Colon (tissue), 2 donors: Measurements from ENCODE around the gene RNF20.
"Not testable (repeated sequence)": the region's sequence is repeated elsewhere in the genome, so short reads cannot be mapped to it uniquely, and the experiment has no call there.

Experiments
- FAIRE-seq: peaks from 2 replicates; lab custom pipeline; 2012; peaks lifted over from hg19 to GRCh38; lab: Jason Lieb, UNC
- donor health status: control.
- donor health status: control.

Gene RNF20

DNA sequence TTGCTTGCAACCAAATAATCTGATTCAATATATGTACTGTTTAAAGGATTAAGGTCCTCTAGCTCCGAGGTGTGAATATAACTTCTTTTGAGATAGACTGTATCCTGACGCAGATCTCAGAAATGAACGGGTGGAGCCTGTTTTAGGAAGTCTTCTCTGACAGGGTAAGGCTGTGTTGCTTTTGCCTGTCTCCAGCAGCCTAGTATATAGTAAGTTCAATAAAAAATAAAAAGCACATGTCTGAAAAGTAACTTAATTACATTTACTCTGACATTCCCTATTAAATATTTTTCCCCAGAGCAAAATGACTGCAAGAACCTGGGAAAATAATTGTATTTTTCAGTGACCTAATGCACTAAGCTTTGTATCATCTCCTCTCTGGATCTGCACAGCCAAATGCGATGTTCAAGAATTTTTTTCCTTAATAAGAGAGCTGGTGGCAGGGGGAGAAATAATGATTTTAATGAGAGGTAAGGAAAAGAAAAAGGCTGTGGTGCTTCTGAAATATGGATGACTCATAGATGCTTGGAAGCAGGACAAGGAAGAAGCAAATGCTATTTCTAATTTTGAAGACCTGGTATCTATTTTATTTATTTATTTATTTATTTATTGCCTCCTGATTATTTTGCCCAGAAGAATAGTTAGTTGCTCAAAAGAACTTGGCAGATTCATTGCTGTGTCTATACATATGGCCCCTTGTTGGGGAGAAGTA lies 53.8 kb downstream of the RNF20 start:
- FAIRE-seq = no peak

DNA sequence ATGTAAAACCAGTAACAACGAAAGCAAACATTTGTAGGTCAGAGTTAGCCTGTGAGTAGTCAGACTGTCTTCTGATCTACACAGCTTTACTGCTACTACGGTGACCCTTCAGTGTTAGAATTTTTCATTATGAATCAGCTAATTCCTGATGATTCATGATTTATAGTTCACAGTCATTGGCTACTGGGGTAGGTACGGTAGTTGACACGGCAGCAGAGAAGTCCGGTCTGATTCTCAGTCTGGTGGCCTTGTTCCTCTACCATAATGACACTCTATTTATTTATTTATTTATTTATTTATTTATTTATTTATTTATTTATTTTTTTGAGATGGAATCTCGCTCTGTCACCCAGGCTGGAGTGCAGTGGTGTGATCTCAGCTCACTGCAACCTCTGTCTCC lies 56.4 kb downstream of the RNF20 start:
- not testable (repeated sequence) for FAIRE-seq

- no peak for FAIRE-seq
Observed at GRCh38 chr9:101590901-101591300, 57.2 kb downstream of the RNF20 start.

DNA sequence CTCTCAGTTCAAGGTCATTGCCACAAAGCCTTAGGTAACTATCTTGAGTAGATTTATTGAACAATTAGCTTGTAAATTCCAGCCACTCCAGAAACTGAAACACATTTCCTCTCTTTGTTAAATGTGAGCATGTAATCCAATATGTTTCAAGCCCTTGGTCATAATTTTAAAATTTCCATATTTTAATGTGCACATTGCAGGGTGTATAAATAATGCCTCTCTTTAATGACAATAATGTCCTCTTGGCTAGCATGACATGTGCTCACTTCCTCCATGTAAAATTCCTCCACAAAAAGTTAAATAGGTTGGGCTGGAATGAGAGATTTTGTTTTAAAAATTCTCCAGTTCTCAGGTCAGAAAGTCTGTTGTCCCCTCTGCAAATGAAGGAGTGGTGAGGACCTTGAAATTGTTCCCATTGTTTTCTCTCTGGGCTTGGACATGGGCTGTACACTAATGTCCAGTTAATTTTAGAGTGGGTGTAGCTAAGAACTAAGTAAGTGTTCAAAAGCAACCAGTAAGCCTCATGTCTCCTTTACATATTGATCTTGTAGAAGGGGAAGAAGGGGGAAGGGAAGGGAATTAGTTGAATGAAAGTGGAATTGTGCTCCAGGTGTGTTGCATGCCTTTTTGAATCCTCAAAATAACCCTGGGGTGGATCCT lies 58.3 kb downstream of the RNF20 start:
- FAIRE-seq = no peak

DNA sequence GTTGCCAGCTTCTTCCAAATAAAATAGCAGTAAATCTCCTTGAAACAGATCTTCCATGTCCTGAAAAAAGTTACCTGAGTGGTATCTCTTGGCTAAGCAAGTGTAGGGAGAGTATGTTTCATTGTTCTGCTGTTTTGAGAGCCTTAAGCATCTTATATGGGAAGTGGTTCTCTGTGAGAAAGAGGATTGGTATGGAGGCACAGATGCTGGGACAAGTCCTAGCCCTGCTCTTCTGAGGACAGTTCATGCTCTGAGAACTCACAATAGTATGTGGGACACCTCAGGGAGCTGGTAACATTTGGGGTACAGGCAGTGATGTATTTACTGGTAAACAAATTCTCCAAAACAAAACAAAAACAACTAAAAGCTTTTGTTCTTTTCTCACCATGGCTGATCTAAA lies 59.1 kb downstream of the RNF20 start:
- no peak for FAIRE-seq

GRCh38 chr9:101593345-101593744 lies 59.7 kb downstream of the RNF20 start:
- FAIRE-seq = no peak

DNA sequence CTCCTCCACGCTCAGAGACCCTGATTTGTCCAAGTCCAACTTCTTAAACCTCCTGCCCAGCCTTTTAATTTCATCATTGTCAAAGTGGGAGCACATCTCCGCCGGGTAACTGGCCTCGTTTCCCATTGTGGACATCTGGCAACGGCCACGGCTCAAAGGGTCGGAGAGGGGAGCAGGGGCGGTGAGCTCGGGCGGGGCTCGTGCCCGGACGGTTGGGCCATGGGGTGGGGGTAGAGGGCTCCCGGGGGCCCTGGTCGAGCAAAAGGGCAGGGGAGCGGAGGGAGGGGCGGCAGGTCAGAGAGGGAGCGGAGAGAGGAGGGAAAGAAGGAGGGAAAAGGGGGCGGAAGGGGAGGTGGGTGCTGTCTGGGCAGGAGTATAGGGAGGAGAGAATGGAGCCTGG lies 61.1 kb downstream of the RNF20 start, which contains the start of gene PPP3R2:
Gene PPP3R2, minus strand, starts transcription at position 174 of the 400 bp plus-strand sequence. Its CDS starts 48 bp downstream, at position 126.
- no peak for FAIRE-seq

- FAIRE-seq = no peak
Observed at GRCh38 chr9:101601904-101602765, 68.5 kb downstream of the RNF20 start.

GRCh38 chr9:101604296-101604695 lies 70.6 kb downstream of the RNF20 start:
- no peak for FAIRE-seq

- FAIRE-seq = no peak
Observed at GRCh38 chr9:101605547-101605946, 71.9 kb downstream of the RNF20 start.
